ENCODE data around the gene SP1. TPM values are rescaled to one million over a fixed set of nuclear protein-coding genes. Genes with fewer than 3 reads are reported as not detected.

The SP1 gene
- total and polyA plus RNA-seq, 2 experiments from 2014 or later: 11.1 to 68.4 TPM

GRCh38 chr12:53430116-53430515 is 50.1 kb downstream of the SP1 start:
- DNase-seq (ENCODE audit: low spot score) (no peak), ATAC-seq (no peak)
- Mint-ChIP-seq H3K4me1 (0 out of 3 replicates have a peak, but pooled peaks cover 2% of the 10 kb centered on the region), H3K4me3 (no peak overlapping the region), H3K36me3 (ENCODE audit: low read depth) (no peaks in the 10 kb centered on the region), H3K27me3 (ENCODE audit: insufficient read depth, low read depth, poor library complexity) (peaks cover 14% of the 10 kb centered on the region), H3K27ac (no peak overlapping the region), H3K9me3 (no peaks in the 10 kb centered on the region)
- no peaks in the 10 kb centered on the region for H3K36me3 ChIP-seq (ENCODE audit: insufficient read depth)
- H4K20me1 ChIP-seq (replicated peaks; ENCODE audit: insufficient read depth): no peaks in the 10 kb centered on the region
- H3K27ac ChIP-seq (ENCODE audit: low read depth): no peak overlapping the region
- no peaks in the 10 kb centered on the region for H3K79me2 ChIP-seq (replicated peaks; ENCODE audit: insufficient read depth)
- no peaks in the 10 kb centered on the region for H3F3A ChIP-seq (replicated peaks; ENCODE audit: low read depth)
- no peaks in the 10 kb centered on the region for H3K4me1 ChIP-seq (ENCODE audit: insufficient read depth)
- no peaks in the 10 kb centered on the region for H3K27me3 ChIP-seq (ENCODE audit: insufficient read depth)
- H3K9me2 ChIP-seq (ENCODE audit: insufficient read depth): no peaks in the 10 kb centered on the region
- no peak overlapping the region for H2AFZ ChIP-seq
- TF ChIP-seq STAT1 (IDR thresholded peaks at IDR 0.05; ENCODE audit: unreplicated experiment) (no peak), ZNF331 (CRISPR knock-in tag; IDR thresholded peaks at IDR 0.05; ENCODE audit: low read depth) (no peak), ZNF462 (CRISPR knock-in tag; IDR thresholded peaks at IDR 0.05) (no peak), JUNB (IDR thresholded peaks at IDR 0.05; ENCODE audit: unreplicated experiment) (no peak), ETS1 (IDR thresholded peaks at IDR 0.05) (no peak), ZNF114 (CRISPR knock-in tag; IDR thresholded peaks at IDR 0.05) (no peak), EZH2phosphoT487 (IDR thresholded peaks at IDR 0.05; ENCODE audit: unreplicated experiment) (no peak), CREB1 (CRISPR knock-in tag; IDR thresholded peaks at IDR 0.05; ENCODE audit: low read depth) (no peak), POLR2AphosphoS5 (IDR thresholded peaks at IDR 0.05; ENCODE audit: low read depth) (no peak), NANOG (IDR thresholded peaks at IDR 0.05; ENCODE audit: borderline replicate concordance) (no peak), CTCF (conservative IDR thresholded peaks at IDR 0.05; ENCODE audit: low read depth in 2 of 2) (no peak)
- TF ChIP-seq, protein P1, sequence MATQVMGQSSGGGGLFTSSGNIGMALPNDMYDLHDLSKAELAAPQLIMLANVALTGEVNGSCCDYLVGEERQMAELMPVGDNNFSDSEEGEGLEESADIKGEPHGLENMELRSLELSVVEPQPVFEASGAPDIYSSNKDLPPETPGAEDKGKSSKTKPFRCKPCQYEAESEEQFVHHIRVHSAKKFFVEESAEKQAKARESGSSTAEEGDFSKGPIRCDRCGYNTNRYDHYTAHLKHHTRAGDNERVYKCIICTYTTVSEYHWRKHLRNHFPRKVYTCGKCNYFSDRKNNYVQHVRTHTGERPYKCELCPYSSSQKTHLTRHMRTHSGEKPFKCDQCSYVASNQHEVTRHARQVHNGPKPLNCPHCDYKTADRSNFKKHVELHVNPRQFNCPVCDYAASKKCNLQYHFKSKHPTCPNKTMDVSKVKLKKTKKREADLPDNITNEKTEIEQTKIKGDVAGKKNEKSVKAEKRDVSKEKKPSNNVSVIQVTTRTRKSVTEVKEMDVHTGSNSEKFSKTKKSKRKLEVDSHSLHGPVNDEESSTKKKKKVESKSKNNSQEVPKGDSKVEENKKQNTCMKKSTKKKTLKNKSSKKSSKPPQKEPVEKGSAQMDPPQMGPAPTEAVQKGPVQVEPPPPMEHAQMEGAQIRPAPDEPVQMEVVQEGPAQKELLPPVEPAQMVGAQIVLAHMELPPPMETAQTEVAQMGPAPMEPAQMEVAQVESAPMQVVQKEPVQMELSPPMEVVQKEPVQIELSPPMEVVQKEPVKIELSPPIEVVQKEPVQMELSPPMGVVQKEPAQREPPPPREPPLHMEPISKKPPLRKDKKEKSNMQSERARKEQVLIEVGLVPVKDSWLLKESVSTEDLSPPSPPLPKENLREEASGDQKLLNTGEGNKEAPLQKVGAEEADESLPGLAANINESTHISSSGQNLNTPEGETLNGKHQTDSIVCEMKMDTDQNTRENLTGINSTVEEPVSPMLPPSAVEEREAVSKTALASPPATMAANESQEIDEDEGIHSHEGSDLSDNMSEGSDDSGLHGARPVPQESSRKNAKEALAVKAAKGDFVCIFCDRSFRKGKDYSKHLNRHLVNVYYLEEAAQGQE (IDR thresholded peaks at IDR 0.05; ENCODE audit: unreplicated experiment): no peak
- no peak overlapping the region for H3K4me3 ChIP-seq
- H3K4me2 ChIP-seq: no peak overlapping the region

Data from GM23338 (cell line).